H1 (cell line): Measurements from ENCODE around the gene DYNLT5. TPM values are rescaled to one million over a fixed set of nuclear protein-coding genes. Genes with fewer than 3 reads are reported as not detected.

ENCODE experiments used
- CTCF ChIA-PET: fragments of 300-600 bp; sonication (Branson Sonifier 250); formaldehyde crosslinking; loops from one replicate; lab custom pipeline; 2021; ENCODE audit not compliant: partially characterized antibody; lab: Charles Lee
- POLR2A ChIA-PET: fragments of 300-600 bp; sonication (Branson Sonifier 250); formaldehyde crosslinking; loops from one replicate; lab custom pipeline; 2021; ENCODE audit warnings: inconsistent platforms; ENCODE audit not compliant: partially characterized antibody; lab: Charles Lee
- DNase-seq, 2 experiments: peaks; one replicate each; pipeline versions ENCODE4 v3.0.0 to v3.0.0-alpha.2; 2010 to 2022; ENCODE audit warnings: low spot score in 2 of 2, low read depth in 1 of 2, mixed read lengths in 1 of 2
- FAIRE-seq: peaks from 2 replicates; lab custom pipeline; 2011; peaks lifted over from hg19 to GRCh38; lab: Jason Lieb, UNC
- H2AFZ ChIP-seq: 2 replicates; pipeline ENCODE4 v1.8.1; 2012; ENCODE audit warnings: low read length, inconsistent platforms
- H2AK5ac ChIP-seq: 2 replicates; pipeline ENCODE4 v1.6.1; 2013; ENCODE audit warnings: low read depth, low read length
- H2BK120ac ChIP-seq: replicated peaks from 2 replicates; pipeline ENCODE3; 2013; ENCODE audit warnings: low read depth, low read length, inconsistent platforms
- H2BK12ac ChIP-seq: 2 replicates; pipeline ENCODE4 v1.6.1; 2013; ENCODE audit warnings: low read depth, low read length
- H2BK15ac ChIP-seq: 2 replicates; pipeline ENCODE4 v1.6.1; 2013; ENCODE audit warnings: low read length
- H2BK20ac ChIP-seq: 2 replicates; pipeline ENCODE4 v1.6.1; 2013; ENCODE audit warnings: low read length
- H2BK5ac ChIP-seq: 2 replicates; pipeline ENCODE4 v1.6.1; 2013; ENCODE audit warnings: low read depth, low read length
- H3K14ac ChIP-seq: 2 replicates; pipeline ENCODE4 v1.6.1; 2013; ENCODE audit warnings: inconsistent platforms; ENCODE audit not compliant: insufficient read length
- H3K18ac ChIP-seq: 2 replicates; pipeline ENCODE4 v1.6.1; 2013; ENCODE audit warnings: low read length; ENCODE audit errors: extremely low read depth
- H3K23ac ChIP-seq: 2 replicates; pipeline ENCODE4 v1.6.1; 2013; ENCODE audit warnings: inconsistent platforms; ENCODE audit not compliant: insufficient read length
- H3K23me2 ChIP-seq: 2 replicates; pipeline ENCODE4 v1.6.1; 2013; ENCODE audit warnings: low read depth, low read length
- H3K27ac ChIP-seq: 2 replicates; pipeline ENCODE4 v1.6.1; 2011; ENCODE audit warnings: low read depth, low read length, inconsistent platforms
- H3K27me3 ChIP-seq, 4 experiments: replicated peaks in 1 of 4; 1 replicate in 1 of 4; 2 replicates in 3 of 4; pipeline versions ENCODE4 v1.6.1 to v1.8.1; 2011 to 2013; ENCODE audit warnings: low read length in 3 of 4, mild to moderate bottlenecking in 3 of 4, inconsistent platforms in 2 of 4, mixed read lengths in 2 of 4, moderate library complexity in 1 of 4; ENCODE audit not compliant: control insufficient read depth in 3 of 4, insufficient read depth in 3 of 4; ENCODE audit errors: extremely low read depth in 1 of 4
- H3K36me3 ChIP-seq, 4 experiments: 2 replicates each; pipeline versions ENCODE4 v1.6.1 to v1.8.1; 2011 to 2013; ENCODE audit warnings: mild to moderate bottlenecking in 4 of 4, low read length in 3 of 4, moderate library complexity in 2 of 4, control low read depth in 1 of 4, inconsistent platforms in 1 of 4; ENCODE audit not compliant: insufficient read depth in 4 of 4, control insufficient read depth in 2 of 4
- H3K4ac ChIP-seq: replicated peaks from 2 replicates; pipeline ENCODE3; 2013; ENCODE audit warnings: low read length, low read depth, mixed read lengths, inconsistent platforms; ENCODE audit not compliant: insufficient read length
- H3K4me1 ChIP-seq, 4 experiments: replicated peaks in 1 of 4; 1 replicate in 1 of 4; 2 replicates in 3 of 4; pipeline versions ENCODE4 v1.6.1 to v1.8.1; 2011 to 2013; ENCODE audit warnings: low read length in 3 of 4, inconsistent platforms in 2 of 4, mixed read lengths in 1 of 4; ENCODE audit not compliant: insufficient read depth in 4 of 4, control insufficient read depth in 3 of 4
- H3K4me2 ChIP-seq, 2 experiments: 2 replicates each; pipeline versions ENCODE4 v1.6.1 to v1.8.1; 2011 to 2013; ENCODE audit warnings: low read depth in 2 of 2, low read length in 2 of 2, control low read depth in 1 of 2, inconsistent platforms in 1 of 2, mild to moderate bottlenecking in 1 of 2; ENCODE audit not compliant: insufficient read depth in 1 of 2
- H3K4me3 ChIP-seq, 4 experiments: fragments of 200-600, 300-600 bp in 1 of 4; sonication (generic), shearing (Covaris generic), sonication (Bioruptor Twin) in 1 of 4; 2 replicates each; pipeline versions ENCODE4 v1.5.1 to v1.8.1; 2011 to 2016; ENCODE audit warnings: low read length in 4 of 4, low read depth in 3 of 4, control low read depth in 2 of 4, inconsistent platforms in 2 of 4, mild to moderate bottlenecking in 2 of 4, mixed read lengths in 1 of 4, moderate library complexity in 1 of 4; ENCODE audit not compliant: insufficient read depth in 2 of 4; ENCODE audit errors: extremely low read depth in 1 of 4
- H3K56ac ChIP-seq: replicated peaks from 2 replicates; pipeline ENCODE3; 2013; ENCODE audit warnings: low read depth, mild to moderate bottlenecking, mixed read lengths, low read length, inconsistent platforms; ENCODE audit not compliant: insufficient read length
- H3K79me1 ChIP-seq: 2 replicates; pipeline ENCODE4 v1.6.1; 2013; ENCODE audit warnings: low read depth, low read length, control low read depth
- H3K79me2 ChIP-seq, 2 experiments: 2 replicates each; pipeline versions ENCODE4 v1.6.1 to v1.8.1; 2012 to 2013; ENCODE audit warnings: low read length in 2 of 2, mild to moderate bottlenecking in 2 of 2, inconsistent platforms in 1 of 2; ENCODE audit not compliant: insufficient read depth in 2 of 2, control insufficient read depth in 1 of 2
- H3K9ac ChIP-seq, 4 experiments: replicated peaks in 1 of 4; 1 replicate in 1 of 4; 2 replicates in 3 of 4; pipeline versions ENCODE4 v1.6.1 to v1.8.1; 2011 to 2013; ENCODE audit warnings: low read depth in 3 of 4, low read length in 3 of 4, control low read depth in 2 of 4, mild to moderate bottlenecking in 2 of 4, moderate library complexity in 2 of 4, inconsistent platforms in 1 of 4; ENCODE audit errors: extremely low read depth in 1 of 4
- H3K9me3 ChIP-seq, 2 experiments: 2 replicates each; pipeline versions ENCODE4 v1.6.1 to v1.8.1; 2012 to 2013; ENCODE audit warnings: mild to moderate bottlenecking in 2 of 2, moderate library complexity in 2 of 2, control low read depth in 1 of 2, inconsistent platforms in 1 of 2, low read depth in 1 of 2, low read length in 1 of 2, mixed read lengths in 1 of 2; ENCODE audit not compliant: insufficient read depth in 2 of 2
- H4K20me1 ChIP-seq, 2 experiments: replicated peaks in 1 of 2; 2 replicates each; pipeline versions ENCODE3 to v1.8.1; 2011 to 2013; ENCODE audit warnings: inconsistent platforms in 2 of 2, low read length in 2 of 2, mild to moderate bottlenecking in 1 of 2; ENCODE audit not compliant: insufficient read depth in 2 of 2, control insufficient read depth in 1 of 2
- H4K5ac ChIP-seq: 2 replicates; pipeline ENCODE4 v1.6.1; 2013; ENCODE audit warnings: low read length, low read depth, mixed read lengths, inconsistent platforms; ENCODE audit not compliant: insufficient read length
- H4K8ac ChIP-seq: 2 replicates; pipeline ENCODE4 v1.8.0; 2013; ENCODE audit warnings: mild to moderate bottlenecking, moderate library complexity, low read length, inconsistent platforms; ENCODE audit not compliant: insufficient read depth; ENCODE audit errors: extremely low read depth
- H4K91ac ChIP-seq: replicated peaks from 2 replicates; pipeline ENCODE3; 2013; ENCODE audit warnings: low read length, mixed read lengths, inconsistent platforms; ENCODE audit not compliant: insufficient read length
- HDAC2 ChIP-seq, 2 experiments: fragments of 300-600 bp in 1 of 2; sonication (generic) in 1 of 2; IDR thresholded peaks; 2 replicates each; pipeline ENCODE4 v1.6.1; 2011 to 2012; ENCODE audit warnings: low read depth in 2 of 2, low read length in 2 of 2, mild to moderate bottlenecking in 2 of 2, moderate library complexity in 2 of 2, borderline replicate concordance in 1 of 2, inconsistent platforms in 1 of 2
- SRF ChIP-seq: IDR thresholded peaks from 2 replicates; pipeline ENCODE4 v1.6.1; 2011; ENCODE audit warnings: mild to moderate bottlenecking, low read depth, low read length, moderate library complexity
- TAF1 ChIP-seq: IDR thresholded peaks from 2 replicates; pipeline ENCODE4 v1.6.1; 2011; ENCODE audit warnings: mild to moderate bottlenecking, low read depth, low read length
- WGBS, 2 experiments: shearing (Covaris generic) in 1 of 2; methylation state at CpG; one replicate each; pipeline versions ENCODE4 v1.1.6 to v1.1.7; 2013 to 2015; ENCODE audit warnings: low lambda C conversion rate in 2 of 2, mixed read lengths in 2 of 2, inconsistent platforms in 1 of 2, low coverage in 1 of 2, missing lambda C conversion rate in 1 of 2; ENCODE audit not compliant: insufficient replicate concordance in 2 of 2, insufficient coverage in 1 of 2, insufficient read length in 1 of 2; ENCODE audit errors: extremely low coverage in 1 of 2, missing lambda C conversion rate in 1 of 2; 5-methylcytosine and 5-hydroxymethylcytosine counted together
- polyA plus RNA-seq, 7 experiments: library from polyadenylated mRNA; depleted of rRNA in 3 of 7; stranded (reverse) in 5 of 7; unstranded in 2 of 7; fragments of >200 nt in 5 of 7; fragments of 200-250 nt in 2 of 7; gene quantifications; 1 replicate in 5 of 7; 2 replicates in 1 of 7; 4 replicates in 1 of 7; pipeline versions ENCODE4 v1.2.1 to v1.2.3, GENCODE V29; 2011 to 2013; ENCODE audit warnings: missing spikeins in 2 of 7, mixed read lengths in 2 of 7
- total RNA-seq: library from RNA; stranded (reverse); fragmentation: NEBNext Ultra II Directional; extraction: Animal tissue kit (Norgen Biotek cat#: 25700); gene quantifications from 2 replicates; pipeline ENCODE4 v1.2.1, GENCODE V29; 2021

DYNLT5 gene
- total and polyA plus RNA-seq, 2 of the 8 experiments (the other 6 are each of a cell fraction or from before 2014, with no cell fraction given), result 0.93 to 1.5 TPM

DNA sequence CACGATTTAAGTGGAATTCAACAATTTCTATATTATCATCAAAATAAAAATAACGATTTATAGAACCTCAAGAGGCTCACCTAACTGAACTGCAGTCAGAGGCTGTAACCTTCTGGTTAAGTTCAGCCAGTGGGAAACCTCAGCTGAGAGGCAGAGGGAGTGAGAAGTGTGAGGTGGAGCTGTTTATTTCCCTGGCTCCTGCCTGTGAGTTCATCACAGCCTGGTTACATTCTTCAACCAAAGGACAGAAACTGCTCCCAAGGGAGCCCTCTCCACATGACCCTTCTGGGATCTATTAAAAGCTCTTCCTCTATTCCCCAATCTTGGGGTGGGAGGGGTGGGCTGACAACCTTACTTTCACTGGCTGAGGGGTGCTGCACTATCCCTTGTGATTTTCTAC is 22.2 kb downstream of the DYNLT5 start:
- H2BK15ac ChIP-seq, result no peak overlapping the region
- no peak overlapping the region for H3K14ac ChIP-seq
- H2BK5ac ChIP-seq, result no peak overlapping the region
- H3K4me1 ChIP-seq, result no peaks in the 10 kb centered on the region
- no peak overlapping the region for H3K4me2 ChIP-seq
- CTCF ChIA-PET, result interaction anchor here (0.6 to 3.4 kb wide), 3 partner anchors 374 to 602 kb away, joined by 3 to 12 read pairs (median 4); no protein-coding TSS in a partner anchor
- POLR2A ChIA-PET, result no interaction called here
- H3K9me3 ChIP-seq, result no peaks in the 10 kb centered on the region
- no peak overlapping the region for H2BK120ac ChIP-seq
- H3K79me2 ChIP-seq, result no peaks in the 10 kb centered on the region
- no peaks in the 10 kb centered on the region for H3K79me1 ChIP-seq
- TF ChIP-seq TAF1, result no peak
- TF ChIP-seq SRF, result no peak
- no peak for TF ChIP-seq HDAC2 (IDR thresholded peaks at IDR 0.05; ENCODE audit: borderline replicate concordance in 1 of 2, low read depth in 2 of 2, low read length in 2 of 2)
- TF ChIP-seq, all 59 proteins: peak for 0
- H4K5ac ChIP-seq, result no peak overlapping the region
- H3K56ac ChIP-seq, result no peak overlapping the region
- H2AK5ac ChIP-seq, result no peak overlapping the region
- DNase-seq, result no peak
- no peak overlapping the region for H3K4ac ChIP-seq
- no peak overlapping the region for H4K91ac ChIP-seq
- H2AFZ ChIP-seq, result no peak overlapping the region
- no peak overlapping the region for H3K4me3 ChIP-seq
- H2BK20ac ChIP-seq, result no peak overlapping the region
- no peaks in the 10 kb centered on the region for H4K20me1 ChIP-seq
- H4K8ac ChIP-seq, result no peak overlapping the region
- no peak for FAIRE-seq
- H3K36me3 ChIP-seq, result no peaks in the 10 kb centered on the region
- H3K27me3 ChIP-seq, result no peaks in the 10 kb centered on the region
- WGBS, 2 experiments, result 67% methylated on average over 2 of the region's 2 CpGs; no CpG with 5 or more reads in 1 of the 2 experiments
- H3K27ac ChIP-seq, result no peak overlapping the region
- no peaks in the 10 kb centered on the region for H3K23me2 ChIP-seq
- no peak overlapping the region for H3K23ac ChIP-seq
- H3K9ac ChIP-seq, result no peak overlapping the region
- H3K18ac ChIP-seq, result no peak overlapping the region
- H2BK12ac ChIP-seq, result no peak overlapping the region
